ENCODE measurements around the gene REG1B. TPM values are rescaled to one million over a fixed set of nuclear protein-coding genes. Genes with fewer than 3 reads are reported as not detected.

Gene REG1B
- total RNA-seq, 1 experiment from 2014 or later: not detected

GRCh38 chr2:79129260-79129659 is 41.5 kb upstream of the REG1B start:
- H3K36me3 Mint-ChIP-seq (ENCODE audit: insufficient read depth, unreplicated experiment): no peaks in the 10 kb centered on the region
- H3K27ac Mint-ChIP-seq (ENCODE audit: unreplicated experiment): no peak overlapping the region
- BruUV-seq (replicated peaks): no TSS peak
- H3K27me3 Mint-ChIP-seq (ENCODE audit: insufficient read depth, unreplicated experiment): peaks cover 5% of the 10 kb centered on the region
- no peak overlapping the region for H3K4me3 Mint-ChIP-seq (ENCODE audit: unreplicated experiment)
- intact Hi-C loops (cut with micrococcal nuclease; ENCODE audit: unreplicated experiment): no loop called here
- no peak overlapping the region for H3K4me3 ChIP-seq (ENCODE audit: low read depth, low read length)
- TF ChIP-seq CTCF (IDR thresholded peaks at IDR 0.05; ENCODE audit: insufficient read depth in 1 of 2, low read depth in 1 of 2, low read length in 1 of 2, severe bottlenecking in 1 of 2, unreplicated experiment in 1 of 2): no peak
- no peaks in the 10 kb centered on the region for H3K9me3 ChIP-seq
- H3K4me1 ChIP-seq: no peaks in the 10 kb centered on the region
- no peaks in the 10 kb centered on the region for H3K36me3 ChIP-seq (ENCODE audit: control insufficient read depth, insufficient read depth, low read length)
- POLR2A ChIA-PET: no interaction called here
- CTCF ChIA-PET: no interaction called here
- H3K4me1 Mint-ChIP-seq (ENCODE audit: low read depth, unreplicated experiment): no peaks in the 10 kb centered on the region
- no peaks in the 10 kb centered on the region for H3K9me3 Mint-ChIP-seq (ENCODE audit: unreplicated experiment)
- DNase-seq: no peak
- no peaks in the 10 kb centered on the region for H3K27me3 ChIP-seq (replicated peaks; ENCODE audit: control insufficient read depth, insufficient read depth, low read length)

GRCh38 chr2:79128406-79128805 is 40.6 kb upstream of the REG1B start:
- no peak overlapping the region for H3K4me3 ChIP-seq (ENCODE audit: low read depth, low read length)
- no peaks in the 10 kb centered on the region for H3K9me3 ChIP-seq
- no peaks in the 10 kb centered on the region for H3K27me3 ChIP-seq (replicated peaks; ENCODE audit: control insufficient read depth, insufficient read depth, low read length)
- H3K4me1 ChIP-seq: no peaks in the 10 kb centered on the region
- Mint-ChIP-seq H3K9me3 (ENCODE audit: unreplicated experiment) (no peaks in the 10 kb centered on the region), H3K4me1 (ENCODE audit: low read depth, unreplicated experiment) (no peaks in the 10 kb centered on the region), H3K36me3 (ENCODE audit: insufficient read depth, unreplicated experiment) (no peaks in the 10 kb centered on the region), H3K27ac (ENCODE audit: unreplicated experiment) (no peak overlapping the region), H3K27me3 (ENCODE audit: insufficient read depth, unreplicated experiment) (peaks cover 7% of the 10 kb centered on the region), H3K4me3 (ENCODE audit: unreplicated experiment) (no peak overlapping the region)
- BruUV-seq (replicated peaks): no TSS peak
- CTCF ChIA-PET: no interaction called here
- no peak for DNase-seq
- TF ChIP-seq CTCF (IDR thresholded peaks at IDR 0.05; ENCODE audit: insufficient read depth in 1 of 2, low read depth in 1 of 2, low read length in 1 of 2, severe bottlenecking in 1 of 2, unreplicated experiment in 1 of 2): no peak
- POLR2A ChIA-PET: no interaction called here
- intact Hi-C loops (cut with micrococcal nuclease; ENCODE audit: unreplicated experiment): no loop called here
- H3K36me3 ChIP-seq (ENCODE audit: control insufficient read depth, insufficient read depth, low read length): no peaks in the 10 kb centered on the region

- Histone ChIP-seq H3K27me3 (replicated peaks; ENCODE audit: control insufficient read depth, insufficient read depth, low read length) (no peaks in the 10 kb centered on the region), H3K36me3 (ENCODE audit: control insufficient read depth, insufficient read depth, low read length) (no peaks in the 10 kb centered on the region), H3K4me3 (ENCODE audit: low read depth, low read length) (no peak overlapping the region), H3K4me1 (no peaks in the 10 kb centered on the region), H3K9me3 (no peaks in the 10 kb centered on the region)
- TF ChIP-seq CTCF (IDR thresholded peaks at IDR 0.05; ENCODE audit: insufficient read depth in 1 of 2, low read depth in 1 of 2, low read length in 1 of 2, severe bottlenecking in 1 of 2, unreplicated experiment in 1 of 2): no peak
- Mint-ChIP-seq H3K27me3 (ENCODE audit: insufficient read depth, unreplicated experiment) (peaks cover 7% of the 10 kb centered on the region), H3K36me3 (ENCODE audit: insufficient read depth, unreplicated experiment) (no peaks in the 10 kb centered on the region), H3K4me1 (ENCODE audit: low read depth, unreplicated experiment) (no peaks in the 10 kb centered on the region), H3K9me3 (ENCODE audit: unreplicated experiment) (no peaks in the 10 kb centered on the region), H3K4me3 (ENCODE audit: unreplicated experiment) (no peak overlapping the region), H3K27ac (ENCODE audit: unreplicated experiment) (no peak overlapping the region)
- BruUV-seq (replicated peaks): no TSS peak
- ChIA-PET POLR2A (no interaction called here), CTCF (no interaction called here)
- intact Hi-C loops (cut with micrococcal nuclease; ENCODE audit: unreplicated experiment): no loop called here
- DNase-seq: no peak
Observed at GRCh38 chr2:79125721-79125985, 37.9 kb upstream of the REG1B start.

Measured in Caco-2 (cell line).